ENCODE data around the gene LCORL. TPM values are rescaled to one million over a fixed set of nuclear protein-coding genes. Genes with fewer than 3 reads are reported as not detected.

LCORL gene
- total RNA-seq, 1 experiment from 2014 or later, result 13.8 TPM

GRCh38 chr4:17915439-17915838 lies 106.1 kb downstream of the LCORL start:
- no peaks in the 10 kb centered on the region for H3K9me3 ChIP-seq (ENCODE audit: insufficient read depth, low read depth)
- no peaks in the 10 kb centered on the region for H3F3A ChIP-seq (ENCODE audit: insufficient read depth, low read depth)
- no peaks in the 10 kb centered on the region for H3K27me3 ChIP-seq (ENCODE audit: insufficient read depth, low read depth)
- no peaks in the 10 kb centered on the region for H3K79me2 ChIP-seq (ENCODE audit: low read depth)
- no peaks in the 10 kb centered on the region for H3K36me3 ChIP-seq (ENCODE audit: low read depth)
- intact Hi-C loops (cut with micrococcal nuclease; ENCODE audit: unreplicated experiment), result no loop called here
- BruUV-seq (replicated peaks), result no TSS peak
- H3K9me2 ChIP-seq (ENCODE audit: insufficient read depth), result no peaks in the 10 kb centered on the region
- H3K4me2 ChIP-seq, result no peak overlapping the region
- no peak overlapping the region for H3K27ac ChIP-seq
- H3K4me3 ChIP-seq, result no peak overlapping the region
- H3K4me1 ChIP-seq (replicated peaks; ENCODE audit: insufficient read depth), result no peaks in the 10 kb centered on the region
- H4K20me1 ChIP-seq (ENCODE audit: insufficient read depth), result no peaks in the 10 kb centered on the region
- DNase-seq, result no peak
- POLR2A ChIA-PET (ENCODE audit: unreplicated experiment), result no interaction called here
- CTCF ChIA-PET, result no interaction called here
- TF ChIP-seq CTCF (conservative IDR thresholded peaks at IDR 0.05) (no peak), EZH2 (IDR thresholded peaks at IDR 0.05; ENCODE audit: low read depth) (no peak)
- no peak overlapping the region for H2AFZ ChIP-seq

DNA sequence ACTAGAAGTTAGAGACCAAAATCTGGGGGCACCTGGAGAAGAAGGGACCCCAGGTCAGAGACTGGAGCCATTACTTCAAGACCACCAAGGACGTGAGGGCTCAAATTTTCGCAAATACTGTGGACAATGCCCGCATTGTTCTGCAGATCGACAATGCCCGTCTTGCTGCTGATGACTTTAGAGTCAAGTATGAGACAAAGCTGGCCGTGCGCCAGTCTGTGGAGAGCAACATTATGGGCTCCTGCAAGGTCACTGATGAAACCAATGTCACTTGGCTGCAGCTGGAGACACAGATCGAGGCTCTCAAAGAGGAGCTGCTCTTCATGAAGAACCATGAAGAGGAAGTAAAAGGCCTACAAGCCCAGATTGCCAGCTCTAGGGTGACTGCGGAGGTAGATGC lies 109.5 kb downstream of the LCORL start:
- intact Hi-C loops (cut with micrococcal nuclease; ENCODE audit: unreplicated experiment), result no loop called here

GRCh38 chr4:17911608-17912007 lies 109.9 kb downstream of the LCORL start:
- CTCF ChIA-PET, result no interaction called here
- TF ChIP-seq EZH2 (IDR thresholded peaks at IDR 0.05; ENCODE audit: low read depth) (no peak), CTCF (conservative IDR thresholded peaks at IDR 0.05) (no peak)

More for the DNA sequence above, 109.5 kb downstream of the LCORL start:
- ChIA-PET POLR2A (ENCODE audit: unreplicated experiment) (no interaction called here), CTCF (no interaction called here)
- Histone ChIP-seq H3K27ac (no peak overlapping the region), H3F3A (ENCODE audit: insufficient read depth, low read depth) (no peaks in the 10 kb centered on the region), H3K36me3 (ENCODE audit: low read depth) (no peaks in the 10 kb centered on the region), H2AFZ (no peak overlapping the region), H3K9me3 (ENCODE audit: insufficient read depth, low read depth) (no peaks in the 10 kb centered on the region), H3K9me2 (ENCODE audit: insufficient read depth) (no peaks in the 10 kb centered on the region), H3K4me2 (no peak overlapping the region), H3K27me3 (ENCODE audit: insufficient read depth, low read depth) (no peaks in the 10 kb centered on the region), H3K4me3 (no peak overlapping the region), H3K4me1 (replicated peaks; ENCODE audit: insufficient read depth) (no peaks in the 10 kb centered on the region), H3K79me2 (ENCODE audit: low read depth) (no peaks in the 10 kb centered on the region), H4K20me1 (ENCODE audit: insufficient read depth) (no peaks in the 10 kb centered on the region)
- BruUV-seq (replicated peaks), result no TSS peak
- TF ChIP-seq EZH2 (IDR thresholded peaks at IDR 0.05; ENCODE audit: low read depth), result no peak
- no peak for TF ChIP-seq CTCF (conservative IDR thresholded peaks at IDR 0.05)
- DNase-seq, result no peak

More at GRCh38 chr4:17911608-17912007, 109.9 kb downstream of the LCORL start:
- no peaks in the 10 kb centered on the region for H3K9me2 ChIP-seq (ENCODE audit: insufficient read depth)
- H3K79me2 ChIP-seq (ENCODE audit: low read depth), result no peaks in the 10 kb centered on the region
- BruUV-seq (replicated peaks), result no TSS peak
- H3K4me2 ChIP-seq, result no peak overlapping the region
- H3K27ac ChIP-seq, result no peak overlapping the region
- POLR2A ChIA-PET (ENCODE audit: unreplicated experiment), result no interaction called here
- no peak for DNase-seq
- no peak overlapping the region for H2AFZ ChIP-seq
- H3K9me3 ChIP-seq (ENCODE audit: insufficient read depth, low read depth), result no peaks in the 10 kb centered on the region
- no peaks in the 10 kb centered on the region for H3K4me1 ChIP-seq (replicated peaks; ENCODE audit: insufficient read depth)
- intact Hi-C loops (cut with micrococcal nuclease; ENCODE audit: unreplicated experiment), result no loop called here
- H3K36me3 ChIP-seq (ENCODE audit: low read depth), result no peaks in the 10 kb centered on the region
- H4K20me1 ChIP-seq (ENCODE audit: insufficient read depth), result no peaks in the 10 kb centered on the region
- H3K27me3 ChIP-seq (ENCODE audit: insufficient read depth, low read depth), result no peaks in the 10 kb centered on the region
- H3F3A ChIP-seq (ENCODE audit: insufficient read depth, low read depth), result no peaks in the 10 kb centered on the region
- H3K4me3 ChIP-seq, result no peak overlapping the region

All from PC-9 (cell line).